Hepatocyte (in vitro differentiated cells): Measurements from ENCODE around the gene MTA3. TPM values are rescaled to one million over a fixed set of nuclear protein-coding genes. Genes with fewer than 3 reads are reported as not detected.
A peak's percentile ranks its signal among the peaks of the same experiment; 100 is the strongest.
"Not testable (repeated sequence)": the region's sequence is repeated elsewhere in the genome, so short reads cannot be mapped to it uniquely, and the experiment has no call there.

Experiments
- DNase-seq: peaks from one replicate; pipeline ENCODE4 v3.0.0-alpha.2; 2016; ENCODE audit warnings: low spot score
- H2AFZ ChIP-seq: fragments of 200-600 bp; sonication (generic); 2 replicates; pipeline ENCODE4 v1.6.0; 2016; ENCODE audit warnings: antibody characterized with exemption, mild to moderate bottlenecking
- H3K27ac ChIP-seq: fragments of 200-600 bp; sonication (generic); 2 replicates; pipeline ENCODE4 v1.5.1; 2016; ENCODE audit warnings: mild to moderate bottlenecking
- H3K27me3 ChIP-seq: fragments of 200-600 bp; sonication (generic); 2 replicates; pipeline ENCODE4 v1.6.1; 2016
- H3K36me3 ChIP-seq: fragments of 200-600 bp; sonication (generic); replicated peaks from 2 replicates; pipeline ENCODE4 v1.5.1; 2016; ENCODE audit warnings: low read depth; ENCODE audit not compliant: insufficient read depth
- H3K4me1 ChIP-seq: fragments of 200-600 bp; sonication (generic); 2 replicates; pipeline ENCODE4 v1.5.1; 2016; ENCODE audit warnings: mild to moderate bottlenecking, moderate library complexity; ENCODE audit not compliant: insufficient read depth
- H3K4me2 ChIP-seq: fragments of 200-600 bp; sonication (generic); 2 replicates; pipeline ENCODE4 v1.6.0; 2016
- H3K4me3 ChIP-seq: fragments of 200-600 bp; sonication (generic); 2 replicates; pipeline ENCODE4 v1.5.1; 2016; ENCODE audit warnings: mild to moderate bottlenecking
- H3K79me2 ChIP-seq: fragments of 200-600 bp; sonication (generic); 2 replicates; pipeline ENCODE4 v1.6.0; 2017; ENCODE audit warnings: mild to moderate bottlenecking
- H3K9me2 ChIP-seq: fragments of 200-600 bp; sonication (generic); replicated peaks from 2 replicates; pipeline ENCODE4 v1.6.0; 2017; ENCODE audit warnings: mild to moderate bottlenecking; ENCODE audit not compliant: insufficient read depth
- H3K9me3 ChIP-seq: fragments of 200-600 bp; sonication (generic); 2 replicates; pipeline ENCODE4 v1.5.1; 2016; ENCODE audit warnings: low read depth, mild to moderate bottlenecking
- H4K20me1 ChIP-seq: fragments of 200-600 bp; sonication (generic); 2 replicates; pipeline ENCODE4 v1.6.0; 2016; ENCODE audit warnings: mild to moderate bottlenecking; ENCODE audit not compliant: insufficient read depth, poor library complexity, severe bottlenecking
- CTCF ChIP-seq: fragments of 200-600 bp; sonication (generic); IDR thresholded peaks from 2 replicates; pipeline ENCODE4 v1.5.1; 2016; ENCODE audit warnings: antibody characterized with exemption, mild to moderate bottlenecking; ENCODE audit not compliant: poor library complexity
- EZH2 ChIP-seq: fragments of 200-600 bp; sonication (generic); IDR thresholded peaks from 2 replicates; pipeline ENCODE4 v1.6.1; 2016; ENCODE audit warnings: antibody characterized with exemption, mild to moderate bottlenecking, borderline replicate concordance
- EZH2phosphoT487 ChIP-seq: fragments of 200-600 bp; sonication (generic); IDR thresholded peaks from one replicate; pipeline ENCODE4 v1.6.1; 2018; ENCODE audit warnings: antibody characterized with exemption, mild to moderate bottlenecking, low read depth, moderate library complexity; ENCODE audit not compliant: unreplicated experiment, severe bottlenecking
- WGBS: methylation state at CpG from one replicate; pipeline ENCODE4 v1.1.6; 2016; ENCODE audit warnings: low lambda C conversion rate; ENCODE audit errors: missing lambda C conversion rate; 5-methylcytosine and 5-hydroxymethylcytosine counted together
- polyA plus RNA-seq: library from polyadenylated mRNA; unstranded; fragments of >200 nt; fragmentation: Nextera tagmentation; extraction: Ambion mirVana; gene quantifications from 2 replicates; pipeline ENCODE4 v1.2.1, GENCODE V29; 2016
- total RNA-seq: library from RNA; depleted of rRNA; stranded (reverse); fragments of >200 nt; gene quantifications from 2 replicates; pipeline ENCODE4 v1.2.3, GENCODE V29; 2014

The MTA3 gene
- total and polyA plus RNA-seq, 2 experiments from 2014 or later: 34.6 to 44.3 TPM

GRCh38 chr2:42556315-42556890 is 12.0 kb upstream of the MTA3 start:
- Histone ChIP-seq H3K27ac (no peak overlapping the region), H2AFZ (no peak overlapping the region), H3K4me1 (no peaks in the 10 kb centered on the region), H3K79me2 (no peaks in the 10 kb centered on the region), H3K4me3 (no peak overlapping the region), H4K20me1 (no peaks in the 10 kb centered on the region), H3K4me2 (no peak overlapping the region), H3K9me2 (no peaks in the 10 kb centered on the region), H3K27me3 (no peaks in the 10 kb centered on the region), H3K9me3 (no peaks in the 10 kb centered on the region), H3K36me3 (no peaks in the 10 kb centered on the region)
- WGBS: 75% methylated on average over 6 of the region's 6 CpGs
- DNase-seq: no peak
- TF ChIP-seq EZH2: no peak
- TF ChIP-seq CTCF: no peak
- no peak for TF ChIP-seq EZH2phosphoT487

- Histone ChIP-seq H3K36me3 (no peaks in the 10 kb centered on the region), H3K9me3 (no peaks in the 10 kb centered on the region), H3K4me2 (no peak overlapping the region), H4K20me1 (no peaks in the 10 kb centered on the region), H2AFZ (no peak overlapping the region), H3K79me2 (no peaks in the 10 kb centered on the region), H3K27me3 (no peaks in the 10 kb centered on the region), H3K9me2 (no peaks in the 10 kb centered on the region), H3K4me1 (no peaks in the 10 kb centered on the region), H3K27ac (no peak overlapping the region), H3K4me3 (no peak overlapping the region)
- TF ChIP-seq EZH2phosphoT487 (no peak), EZH2 (no peak), CTCF (no peak)
- 50% methylated on average over 5 of the region's 5 CpGs for WGBS
- DNase-seq: no peak
Observed at GRCh38 chr2:42557306-42557705, 11.1 kb upstream of the MTA3 start.

GRCh38 chr2:42558827-42559226 is 9.6 kb upstream of the MTA3 start:
- H3K9me3 ChIP-seq: no peaks in the 10 kb centered on the region
- H3K4me3 ChIP-seq: no peak overlapping the region
- H3K36me3 ChIP-seq: no peaks in the 10 kb centered on the region
- H3K27ac ChIP-seq: no peak overlapping the region
- WGBS: 93% methylated on average over 3 of the region's 3 CpGs
- no peak overlapping the region for H2AFZ ChIP-seq
- peak; percentile 37 for DNase-seq
- no peaks in the 10 kb centered on the region for H3K4me1 ChIP-seq
- H3K9me2 ChIP-seq: no peaks in the 10 kb centered on the region
- no peaks in the 10 kb centered on the region for H3K27me3 ChIP-seq
- H3K79me2 ChIP-seq: no peaks in the 10 kb centered on the region
- TF ChIP-seq EZH2 (no peak), EZH2phosphoT487 (no peak), CTCF (no peak)
- no peaks in the 10 kb centered on the region for H4K20me1 ChIP-seq
- no peak overlapping the region for H3K4me2 ChIP-seq

- H3K4me3 ChIP-seq, H3K27me3 ChIP-seq, H3K4me1 ChIP-seq, DNase-seq, H3K4me2 ChIP-seq, H3K36me3 ChIP-seq, H4K20me1 ChIP-seq, H3K79me2 ChIP-seq, H3K27ac ChIP-seq, H3K9me3 ChIP-seq, H3K9me2 ChIP-seq, H2AFZ ChIP-seq: not testable (repeated sequence)
- 92% methylated on average over 13 of the region's 13 CpGs for WGBS
Observed at GRCh38 chr2:42560133-42560532, 8.3 kb upstream of the MTA3 start.
